Kidney (tissue), 14 donors: ENCODE data around the gene STPG2. TPM values are rescaled to one million over a fixed set of nuclear protein-coding genes. Genes with fewer than 3 reads are reported as not detected.

Source experiments
- DNase-seq, 5 donors: peaks; one replicate each; pipeline ENCODE4 v3.0.0-alpha.2; 2013 to 2020
- FAIRE-seq: peaks from 2 replicates; lab custom pipeline; 2012; peaks lifted over from hg19 to GRCh38; lab: Jason Lieb, UNC
- H3K27ac ChIP-seq, 2 donors: one replicate each; pipeline ENCODE4 v1.7.0; 2013; ENCODE audit warnings: low read depth in 2 of 2, low read length in 2 of 2, inconsistent platforms in 1 of 2
- H3K27me3 ChIP-seq: one replicate; pipeline ENCODE4 v1.7.1; 2013; ENCODE audit warnings: low read length, inconsistent platforms; ENCODE audit not compliant: control insufficient read depth, insufficient read depth
- H3K36me3 ChIP-seq, 3 donors: one replicate each; pipeline versions ENCODE4 v1.7.0 to v1.7.1; 2013; ENCODE audit warnings: low read length in 3 of 3, control low read depth in 1 of 3, inconsistent platforms in 1 of 3; ENCODE audit not compliant: insufficient read depth in 3 of 3, control insufficient read depth in 2 of 3
- H3K4me1 ChIP-seq, 3 donors: one replicate each; pipeline versions ENCODE4 v1.7.0 to v1.7.1; 2013; ENCODE audit warnings: low read length in 3 of 3, inconsistent platforms in 1 of 3, low read depth in 1 of 3; ENCODE audit not compliant: control insufficient read depth in 2 of 3, insufficient read depth in 2 of 3
- H3K4me3 ChIP-seq, 3 donors: one replicate each; pipeline versions ENCODE4 v1.7.0 to v1.8.1; 2013; ENCODE audit warnings: low read length in 3 of 3, control low read depth in 1 of 3, inconsistent platforms in 1 of 3
- H3K9ac ChIP-seq, 3 donors: one replicate each; pipeline versions ENCODE4 v1.7.0 to v1.7.1; 2013; ENCODE audit warnings: low read length in 3 of 3, control low read depth in 1 of 3, inconsistent platforms in 1 of 3
- H3K9me3 ChIP-seq, 3 donors: one replicate each; pipeline versions ENCODE4 v1.7.0 to v1.7.1; 2013; ENCODE audit warnings: low read length in 3 of 3, control low read depth in 1 of 3, inconsistent platforms in 1 of 3; ENCODE audit not compliant: control insufficient read depth in 2 of 3, insufficient read depth in 1 of 3
- CTCF ChIP-seq: IDR thresholded peaks from 3 replicates; pipeline ENCODE4 v1.5.1; 2012; ENCODE audit warnings: mild to moderate bottlenecking, moderate library complexity, borderline replicate concordance; ENCODE audit not compliant: insufficient read depth; ENCODE audit errors: extremely low read depth
- intact Hi-C: fragments of 100-400 bp; cut with DNase I; formaldehyde crosslinking; loops from one replicate; pipeline ENCODE4 v1.11.1; 2022
- polyA plus RNA-seq: library from polyadenylated mRNA; stranded (reverse); fragments of 350-450 nt; fragmentation: Illumina TruSeq; extraction: RNeasy Lipid Tissue Mini Kit (QIAGEN cat#74804); gene quantifications from one replicate; pipeline ENCODE4 v1.2.3, GENCODE V29; 2014; ENCODE audit warnings: low read depth, low replicate concordance; ENCODE audit not compliant: insufficient read depth
- total RNA-seq: library from RNA; stranded (reverse); fragmentation: NEBNext Ultra II Directional; extraction: Animal tissue kit (Norgen Biotek cat#: 25700); gene quantifications from one replicate; pipeline ENCODE4 v1.2.1, GENCODE V29; 2021
- donor health status: control.
- donor health status: control.
- donor health status: control.
- donor health status: control.
- donor health status: control.
- donor health status: DM: yes; HTN: yes; CAD: no.
- donor health status: Normal renal cell carcinoma (clear cell type).

STPG2 gene
- total and polyA plus RNA-seq, 2 donors from 2014 or later: 0.43 to 1.1 TPM

- TF ChIP-seq CTCF: no peak
- intact Hi-C loops: no loop called here
Observed at GRCh38 chr4:97585274-97585673, 558.0 kb downstream of the STPG2 start.

GRCh38 chr4:97582890-97583289, 560.4 kb downstream of the STPG2 start:
- Histone ChIP-seq H3K9ac (no peak overlapping the region), H3K36me3 (no peaks in the 10 kb centered on the region), H3K4me1 (no peaks in the 10 kb centered on the region), H3K27me3 (no peaks in the 10 kb centered on the region), H3K4me3 (no peak overlapping the region), H3K9me3 (no peaks in the 10 kb centered on the region), H3K27ac (no peak overlapping the region)
- intact Hi-C loops: no loop called here
- FAIRE-seq (no peak), DNase-seq (no peak)
- no peak for TF ChIP-seq CTCF

More at GRCh38 chr4:97585274-97585673, 558.0 kb downstream of the STPG2 start:
- Histone ChIP-seq H3K4me1 (no peaks in the 10 kb centered on the region), H3K27ac (no peak overlapping the region), H3K9me3 (no peaks in the 10 kb centered on the region), H3K9ac (no peak overlapping the region), H3K27me3 (no peaks in the 10 kb centered on the region), H3K4me3 (no peak overlapping the region), H3K36me3 (no peaks in the 10 kb centered on the region)
- DNase-seq (no peak), FAIRE-seq (no peak)

- DNase-seq: no peak
- intact Hi-C loops: no loop called here
- Histone ChIP-seq H3K9ac (no peak overlapping the region), H3K27ac (no peak overlapping the region), H3K4me3 (no peak overlapping the region), H3K27me3 (no peaks in the 10 kb centered on the region), H3K4me1 (no peaks in the 10 kb centered on the region), H3K9me3 (no peaks in the 10 kb centered on the region), H3K36me3 (no peaks in the 10 kb centered on the region)
- FAIRE-seq: no peak
- no peak for TF ChIP-seq CTCF
Observed at GRCh38 chr4:97577004-97577403, 566.3 kb downstream of the STPG2 start.

DNA sequence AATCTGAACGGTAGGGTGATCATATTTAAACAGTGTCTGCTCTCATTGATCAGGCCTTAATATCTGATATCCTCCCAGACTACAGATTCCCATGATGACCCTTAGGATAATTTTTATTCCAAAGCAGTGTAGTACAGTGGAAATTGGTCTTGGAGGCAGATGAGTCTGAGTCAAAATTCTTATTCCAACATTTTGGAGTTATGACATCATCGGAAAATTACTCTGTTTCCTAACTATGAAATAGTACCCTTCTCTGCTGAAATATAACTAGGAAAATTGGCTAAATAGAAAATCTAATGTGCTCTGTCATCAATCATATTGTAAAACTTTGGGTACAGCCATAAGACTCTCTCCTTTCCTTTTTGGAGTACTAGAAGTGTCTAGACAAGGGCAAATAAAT, 583.3 kb downstream of the STPG2 start:
- FAIRE-seq: no peak
- no peak for DNase-seq
- Histone ChIP-seq H3K4me1 (no peaks in the 10 kb centered on the region), H3K27me3 (no peaks in the 10 kb centered on the region), H3K9ac (no peak overlapping the region), H3K36me3 (no peaks in the 10 kb centered on the region), H3K4me3 (no peak overlapping the region), H3K27ac (no peak overlapping the region), H3K9me3 (no peaks in the 10 kb centered on the region)
- intact Hi-C loops: no loop called here
- TF ChIP-seq CTCF: no peak
